ENCODE results near the gene SDK2. TPM values are rescaled to one million over a fixed set of nuclear protein-coding genes. Genes with fewer than 3 reads are reported as not detected.

SDK2 gene
- total and polyA plus RNA-seq, 9 of the 15 experiments (the other 6 are each of a cell fraction or from before 2014, with no cell fraction given) = 0.04 TPM; not detected in 8

DNA sequence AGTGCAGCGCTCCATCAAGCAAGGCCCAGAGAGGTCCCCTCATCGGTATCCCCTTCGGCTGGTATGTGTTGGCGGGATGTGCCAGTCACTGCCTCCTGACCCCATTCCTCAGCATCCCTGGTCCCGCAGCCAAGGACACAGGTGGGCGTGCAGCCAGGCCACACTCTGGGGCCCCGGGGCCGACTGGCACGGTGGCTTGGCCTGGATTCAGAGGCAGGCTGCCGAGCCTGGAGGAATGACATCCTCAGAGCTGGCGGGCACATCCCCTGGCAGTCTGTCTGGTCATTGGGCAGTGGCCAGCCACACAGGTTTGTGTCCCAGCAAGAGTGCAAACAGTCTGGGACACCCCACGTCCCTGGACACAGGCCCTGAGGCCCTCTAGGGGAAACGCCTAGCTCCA lies 111.1 kb downstream of the SDK2 start:
- TF ChIP-seq SAP30 (IDR thresholded peaks at IDR 0.05; ENCODE audit: borderline replicate concordance, insufficient read depth, low read depth, low read length, poor library complexity, severe bottlenecking) (no peak), FOXJ2 (tag; IDR thresholded peaks at IDR 0.05) (no peak), LARP7 (IDR thresholded peaks at IDR 0.05) (no peak), ZNF282 (CRISPR knock-in tag; IDR thresholded peaks at IDR 0.05) (no peak), ZNF263 (CRISPR knock-in tag; IDR thresholded peaks at IDR 0.05; ENCODE audit: borderline replicate concordance) (no peak), KDM1A (IDR thresholded peaks at IDR 0.05) (no peak), TARDBP (IDR thresholded peaks at IDR 0.05) (no peak)
- TF ChIP-seq, protein P1, sequence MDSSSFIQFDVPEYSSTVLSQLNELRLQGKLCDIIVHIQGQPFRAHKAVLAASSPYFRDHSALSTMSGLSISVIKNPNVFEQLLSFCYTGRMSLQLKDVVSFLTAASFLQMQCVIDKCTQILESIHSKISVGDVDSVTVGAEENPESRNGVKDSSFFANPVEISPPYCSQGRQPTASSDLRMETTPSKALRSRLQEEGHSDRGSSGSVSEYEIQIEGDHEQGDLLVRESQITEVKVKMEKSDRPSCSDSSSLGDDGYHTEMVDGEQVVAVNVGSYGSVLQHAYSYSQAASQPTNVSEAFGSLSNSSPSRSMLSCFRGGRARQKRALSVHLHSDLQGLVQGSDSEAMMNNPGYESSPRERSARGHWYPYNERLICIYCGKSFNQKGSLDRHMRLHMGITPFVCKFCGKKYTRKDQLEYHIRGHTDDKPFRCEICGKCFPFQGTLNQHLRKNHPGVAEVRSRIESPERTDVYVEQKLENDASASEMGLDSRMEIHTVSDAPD (CRISPR knock-in tag; IDR thresholded peaks at IDR 0.05) = no peak
- TF ChIP-seq, protein P2, sequence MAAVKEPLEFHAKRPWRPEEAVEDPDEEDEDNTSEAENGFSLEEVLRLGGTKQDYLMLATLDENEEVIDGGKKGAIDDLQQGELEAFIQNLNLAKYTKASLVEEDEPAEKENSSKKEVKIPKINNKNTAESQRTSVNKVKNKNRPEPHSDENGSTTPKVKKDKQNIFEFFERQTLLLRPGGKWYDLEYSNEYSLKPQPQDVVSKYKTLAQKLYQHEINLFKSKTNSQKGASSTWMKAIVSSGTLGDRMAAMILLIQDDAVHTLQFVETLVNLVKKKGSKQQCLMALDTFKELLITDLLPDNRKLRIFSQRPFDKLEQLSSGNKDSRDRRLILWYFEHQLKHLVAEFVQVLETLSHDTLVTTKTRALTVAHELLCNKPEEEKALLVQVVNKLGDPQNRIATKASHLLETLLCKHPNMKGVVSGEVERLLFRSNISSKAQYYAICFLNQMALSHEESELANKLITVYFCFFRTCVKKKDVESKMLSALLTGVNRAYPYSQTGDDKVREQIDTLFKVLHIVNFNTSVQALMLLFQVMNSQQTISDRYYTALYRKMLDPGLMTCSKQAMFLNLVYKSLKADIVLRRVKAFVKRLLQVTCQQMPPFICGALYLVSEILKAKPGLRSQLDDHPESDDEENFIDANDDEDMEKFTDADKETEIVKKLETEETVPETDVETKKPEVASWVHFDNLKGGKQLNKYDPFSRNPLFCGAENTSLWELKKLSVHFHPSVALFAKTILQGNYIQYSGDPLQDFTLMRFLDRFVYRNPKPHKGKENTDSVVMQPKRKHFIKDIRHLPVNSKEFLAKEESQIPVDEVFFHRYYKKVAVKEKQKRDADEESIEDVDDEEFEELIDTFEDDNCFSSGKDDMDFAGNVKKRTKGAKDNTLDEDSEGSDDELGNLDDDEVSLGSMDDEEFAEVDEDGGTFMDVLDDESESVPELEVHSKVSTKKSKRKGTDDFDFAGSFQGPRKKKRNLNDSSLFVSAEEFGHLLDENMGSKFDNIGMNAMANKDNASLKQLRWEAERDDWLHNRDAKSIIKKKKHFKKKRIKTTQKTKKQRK (IDR thresholded peaks at IDR 0.05; ENCODE audit: borderline replicate concordance, low read depth, low read length) = no peak
- in situ Hi-C loops (cut with MboI) (no loop called here), intact Hi-C loops (cut with micrococcal nuclease) (no loop called here)
- H2AFZ ChIP-seq (ENCODE audit: low read depth, low read length) = no peak overlapping the region
- H3K4me3 ChIP-seq = no peak overlapping the region
- no peak overlapping the region for H3K27ac ChIP-seq (ENCODE audit: extremely low read depth, low read depth, low read length)
- POLR2A ChIA-PET = no interaction called here
- BruUV-seq (replicated peaks) = no TSS peak
- peaks cover 5% of the 10 kb centered on the region; the same call in 1 of the 2 replicates for H4K20me1 ChIP-seq (replicated peaks; ENCODE audit: control insufficient read depth, insufficient read depth, low read length)
- no peak for ATAC-seq
- H3K4me2 ChIP-seq (ENCODE audit: insufficient read depth, low read length) = no peak overlapping the region
- no peak overlapping the region for H3K9ac ChIP-seq (ENCODE audit: insufficient read depth in 1 of 2, low read depth in 2 of 2, low read length in 2 of 2)
- under 1% methylated on average over 13 of the region's 13 CpGs for WGBS (ENCODE audit: insufficient coverage, low coverage, missing lambda C conversion rate)
- FAIRE-seq = no peak
- H3K27me3 ChIP-seq (ENCODE audit: control insufficient read depth in 2 of 2, insufficient read depth in 2 of 2, low read length in 2 of 2) = peaks cover 2 to 40% of the 10 kb centered on the region in 2 experiments; a peak in 3 of 5 replicates
- CTCF ChIA-PET (ENCODE audit: low intra/inter-chr PET ratio) = no interaction called here
- no peaks in the 10 kb centered on the region for H3K9me1 ChIP-seq (ENCODE audit: control insufficient read depth, insufficient read depth, low read length)
- no peaks in the 10 kb centered on the region for H3K79me2 ChIP-seq (ENCODE audit: control insufficient read depth, insufficient read depth, low read length)
- no peak for DNase-seq (ENCODE audit: extremely low read depth in 1 of 4, low spot score in 3 of 4)
- H3K9me3 ChIP-seq (replicated peaks; ENCODE audit: control insufficient read depth, insufficient read depth, low read depth, low read length) = no peaks in the 10 kb centered on the region
- no peaks in the 10 kb centered on the region for H3K36me3 ChIP-seq (ENCODE audit: control insufficient read depth, insufficient read depth, low read length)
- H3K4me1 ChIP-seq (replicated peaks in 1 of 2; ENCODE audit: control insufficient read depth in 2 of 2, insufficient read depth in 2 of 2, low read length in 2 of 2) = no peaks in the 10 kb centered on the region

All from K562 (cell line).